GM18520 (cell line): ENCODE measurements around the gene GATC.
A peak's percentile ranks its signal among the peaks of the same experiment; 100 is the strongest.

Experiments
- ATAC-seq: cut with Tn5 transposase; IDR thresholded peaks from one replicate; pipeline ENCODE4 v1.9.1; 2021; ENCODE audit not compliant: unreplicated experiment

GATC gene

DNA sequence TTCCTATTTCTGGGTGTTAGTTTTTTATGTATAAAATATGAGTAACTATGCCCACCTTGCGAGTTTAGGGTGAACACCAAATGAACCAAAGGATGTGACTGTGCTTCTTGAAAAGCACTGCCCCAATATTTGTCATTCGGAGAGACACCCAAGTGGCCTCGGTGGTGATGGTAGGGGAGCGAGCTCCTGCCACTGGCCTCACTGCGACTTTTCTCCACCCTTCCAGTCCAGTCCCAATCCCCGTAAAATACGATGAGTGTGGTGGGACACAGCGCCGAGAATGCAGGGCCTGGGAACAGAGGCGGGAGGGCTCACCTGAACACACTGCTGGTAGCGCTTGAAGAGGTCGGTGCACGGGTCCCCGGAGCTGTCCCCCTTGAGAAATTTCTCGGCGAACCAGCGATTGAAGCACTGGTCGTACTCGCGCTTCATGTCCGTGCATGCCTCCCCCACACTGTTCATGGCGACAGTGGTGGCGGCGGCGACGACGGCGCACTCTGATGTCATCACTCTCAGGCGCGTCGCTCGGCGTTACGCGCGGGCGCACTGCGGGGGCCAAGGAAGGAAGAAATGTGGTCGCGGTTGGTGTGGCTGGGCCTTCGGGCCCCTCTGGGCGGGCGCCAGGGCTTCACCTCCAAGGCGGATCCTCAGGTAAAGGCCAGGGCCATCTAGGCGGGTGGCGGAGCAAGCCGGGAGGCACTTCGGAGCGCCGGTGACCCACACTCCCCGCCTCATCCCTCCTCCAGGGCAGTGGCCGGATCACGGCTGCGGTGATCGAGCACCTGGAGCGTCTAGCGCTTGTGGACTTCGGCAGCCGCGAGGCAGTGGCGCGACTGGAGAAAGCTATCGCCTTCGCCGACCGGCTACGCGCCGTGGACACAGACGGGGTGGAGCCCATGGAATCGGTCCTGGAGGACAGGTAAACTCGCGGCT is at the start of gene GATC, which contains the start of gene TRIAP1:
Gene GATC (plus strand): TSS at position 534 of the 933 bp plus-strand sequence. CDS start 37 bp downstream, at position 571.
Gene TRIAP1 (minus strand): TSS at position 474 of the 933 bp plus-strand sequence. CDS start 12 bp downstream, at position 462.
- ATAC-seq, result peak; percentile 81

GRCh38 chr12:120397824-120398540 is 48.3 kb upstream of the GATC start:
- ATAC-seq, result no peak

- no peak for ATAC-seq
Observed at GRCh38 chr12:120399531-120399930, 46.7 kb upstream of the GATC start.

DNA sequence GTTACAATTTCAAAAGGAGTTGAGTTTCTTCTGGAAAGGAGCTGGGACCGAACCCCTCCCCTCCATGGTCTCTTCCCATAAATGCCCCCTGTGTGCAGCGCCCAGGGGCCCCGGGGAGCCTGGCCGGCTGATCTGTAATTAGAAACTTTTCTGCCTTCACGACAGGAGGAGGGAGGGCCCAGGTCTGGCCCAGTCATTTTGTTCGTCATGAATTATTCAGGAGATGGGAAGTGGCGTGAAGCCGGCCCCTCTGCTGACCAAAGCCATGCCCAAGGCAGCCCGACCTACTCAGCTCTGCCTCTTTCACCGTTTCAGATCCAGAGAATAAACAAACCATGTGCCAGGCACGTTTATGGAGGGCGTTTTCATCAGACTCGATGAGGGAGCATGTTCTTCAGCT is 44.0 kb upstream of the GATC start:
- no peak for ATAC-seq

- ATAC-seq, result no peak
Observed at GRCh38 chr12:120403869-120404268, 42.4 kb upstream of the GATC start.

GRCh38 chr12:120404271-120404670 is 42.0 kb upstream of the GATC start:
- no peak for ATAC-seq

- no peak for ATAC-seq
Observed at GRCh38 chr12:120406069-120406468, 40.2 kb upstream of the GATC start.

DNA sequence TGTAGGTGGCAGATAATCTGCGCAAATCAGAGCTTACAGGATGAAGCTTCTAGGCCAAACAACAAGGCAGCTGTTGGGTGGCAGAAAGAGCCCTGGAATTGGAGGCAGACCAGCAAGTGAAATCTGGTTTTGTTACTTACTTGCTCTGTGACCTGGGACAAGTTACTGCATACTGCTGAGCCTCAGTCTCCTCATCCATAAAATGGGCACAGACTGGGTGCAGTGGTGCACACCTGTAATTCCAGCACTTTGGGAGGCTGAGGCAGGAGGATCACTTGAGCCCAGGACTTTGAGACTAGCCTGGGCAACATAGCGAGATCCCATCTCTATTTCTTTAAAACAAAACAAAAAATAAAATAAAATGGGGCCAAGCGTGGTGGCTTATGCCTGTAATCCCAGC is 39.7 kb upstream of the GATC start:
- ATAC-seq, result no peak

- no peak for ATAC-seq
Observed at GRCh38 chr12:120408771-120409170, 37.5 kb upstream of the GATC start.

DNA sequence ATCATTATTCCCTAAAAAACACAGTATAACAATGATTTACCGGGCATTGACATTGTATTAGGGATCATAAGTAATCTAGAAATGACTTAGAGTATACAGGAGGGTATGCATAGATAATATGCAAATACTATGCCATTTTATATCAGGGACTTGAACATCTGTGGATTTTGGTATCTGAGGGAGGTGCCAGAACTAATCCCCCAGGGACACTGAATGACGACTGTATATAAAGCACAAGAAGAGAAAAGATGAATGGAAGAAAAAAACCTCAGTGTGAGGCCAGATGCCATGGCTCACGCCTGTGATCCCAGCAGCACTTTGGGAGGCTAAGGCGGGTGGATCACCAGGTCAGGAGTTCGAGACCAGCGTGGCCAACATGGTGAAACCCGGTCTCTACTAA is 33.8 kb upstream of the GATC start:
- no peak for ATAC-seq

DNA sequence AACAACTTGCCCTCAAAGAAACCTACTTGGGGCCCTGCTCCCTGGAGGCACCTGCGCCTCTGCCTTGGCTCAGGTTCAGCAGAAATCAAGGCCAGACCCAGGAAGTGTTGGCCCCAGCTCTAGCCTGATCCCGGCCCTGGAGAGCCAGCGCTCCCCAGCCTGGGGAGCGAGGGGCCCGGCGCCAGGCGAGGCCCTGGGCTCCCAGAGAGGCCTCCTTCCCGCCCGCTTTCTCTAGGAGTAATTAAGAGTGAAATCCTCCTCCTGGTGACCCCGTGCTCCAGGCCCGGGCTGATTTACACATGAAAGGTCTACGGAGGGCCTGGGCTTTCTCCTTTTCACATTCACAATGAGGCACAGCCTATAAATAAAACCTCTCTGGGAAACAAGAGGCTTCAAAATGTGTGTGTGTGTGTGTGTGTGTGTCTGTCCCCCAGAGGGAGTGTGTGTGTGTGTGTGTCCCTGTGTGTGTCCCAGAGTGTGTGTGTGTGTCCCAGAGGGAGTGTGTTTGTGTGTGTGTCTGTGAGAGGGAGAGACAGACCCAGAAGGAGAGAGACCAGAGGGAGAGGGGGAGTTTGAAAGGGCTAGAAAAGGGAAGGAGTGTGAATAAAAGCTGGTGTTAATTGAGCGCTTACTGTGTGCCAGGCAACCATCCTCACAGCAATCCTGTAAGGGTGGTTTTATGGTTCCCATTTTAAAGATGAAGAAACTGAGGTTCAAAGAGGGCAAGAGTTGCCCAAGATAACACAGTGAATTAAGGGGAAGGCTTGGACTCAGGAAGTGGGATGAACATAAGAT is 32.1 kb upstream of the GATC start:
- ATAC-seq, result no peak

- no peak for ATAC-seq
Observed at GRCh38 chr12:120416490-120417216, 29.6 kb upstream of the GATC start.

- ATAC-seq, result no peak
Observed at GRCh38 chr12:120417917-120418580, 28.2 kb upstream of the GATC start.

- no peak for ATAC-seq
Observed at GRCh38 chr12:120421701-120422100, 24.5 kb upstream of the GATC start.

DNA sequence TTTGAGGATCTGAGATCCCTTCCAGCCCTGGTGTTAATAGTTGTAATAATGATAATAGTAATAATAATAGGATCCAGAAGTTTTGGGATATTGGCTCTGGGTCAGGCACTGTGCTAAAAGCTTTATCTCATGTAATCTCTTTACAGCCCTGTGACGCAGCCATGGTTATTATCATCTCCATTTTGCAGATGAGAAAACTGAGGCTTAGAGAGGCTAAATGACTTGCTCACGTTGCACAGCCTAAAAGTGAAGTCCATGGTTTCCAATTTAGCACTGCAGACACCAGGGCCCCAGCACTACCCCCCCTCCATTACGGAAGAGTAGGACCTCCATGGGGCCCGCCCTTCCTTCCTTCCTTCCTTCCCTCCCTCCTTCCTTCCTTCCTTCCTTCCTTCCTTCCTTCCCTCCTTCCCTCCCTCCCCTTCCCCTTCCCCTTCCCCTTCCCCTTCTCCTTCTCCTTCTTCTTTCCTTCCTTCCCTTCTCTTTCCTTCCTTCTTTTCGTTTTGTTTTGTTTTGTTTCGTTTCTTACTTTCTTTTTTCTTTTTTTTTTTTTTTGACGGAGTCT is 23.3 kb upstream of the GATC start:
- no peak for ATAC-seq

DNA sequence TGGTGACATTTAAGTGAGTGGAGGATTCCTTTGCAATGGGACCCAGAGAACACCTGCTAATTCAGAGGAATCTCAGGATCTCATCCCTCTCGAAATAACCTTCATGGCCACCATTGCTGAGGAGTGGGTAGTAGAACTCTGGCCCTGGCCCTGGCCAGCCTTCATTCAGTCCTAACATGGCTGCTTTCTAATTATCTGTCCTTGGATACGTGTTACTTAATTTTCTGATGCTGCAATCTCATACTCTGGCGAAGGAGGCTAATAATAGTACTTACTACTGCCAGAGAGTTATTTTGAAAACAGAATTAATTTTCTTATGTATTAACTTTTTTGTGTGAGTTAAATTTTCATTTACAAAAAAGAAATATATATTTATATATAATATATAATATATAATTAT is 20.4 kb upstream of the GATC start:
- ATAC-seq, result no peak

DNA sequence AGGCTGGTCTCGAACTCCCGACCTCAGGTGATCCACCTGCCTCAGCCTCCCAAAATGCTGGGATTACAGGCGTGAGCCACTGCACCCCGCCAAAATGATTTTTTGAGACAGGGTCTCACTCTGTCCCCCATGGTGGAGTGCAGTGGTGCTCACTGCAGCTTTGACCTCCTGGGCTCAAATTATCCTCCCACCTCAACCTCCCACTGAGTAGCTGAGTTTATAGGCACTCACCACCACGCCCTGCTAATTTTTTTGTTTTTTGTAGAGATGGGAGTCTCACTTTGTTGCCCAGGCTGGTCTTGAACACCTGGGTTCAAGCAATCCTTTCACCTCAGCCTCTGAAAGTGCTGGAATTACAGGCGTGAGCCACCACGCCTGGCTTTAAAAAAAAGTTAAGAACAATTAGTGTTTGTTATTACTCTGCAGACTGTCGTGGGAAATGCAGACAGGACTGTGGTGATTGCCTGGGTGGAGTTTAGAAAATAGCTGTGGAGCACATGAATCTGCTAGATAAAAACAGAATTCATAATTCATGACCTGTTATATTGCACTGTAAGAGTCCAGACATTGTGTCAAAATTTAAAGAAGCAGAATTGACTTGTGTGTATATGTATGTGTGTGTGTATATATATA is 17.5 kb upstream of the GATC start:
- ATAC-seq, result no peak

DNA sequence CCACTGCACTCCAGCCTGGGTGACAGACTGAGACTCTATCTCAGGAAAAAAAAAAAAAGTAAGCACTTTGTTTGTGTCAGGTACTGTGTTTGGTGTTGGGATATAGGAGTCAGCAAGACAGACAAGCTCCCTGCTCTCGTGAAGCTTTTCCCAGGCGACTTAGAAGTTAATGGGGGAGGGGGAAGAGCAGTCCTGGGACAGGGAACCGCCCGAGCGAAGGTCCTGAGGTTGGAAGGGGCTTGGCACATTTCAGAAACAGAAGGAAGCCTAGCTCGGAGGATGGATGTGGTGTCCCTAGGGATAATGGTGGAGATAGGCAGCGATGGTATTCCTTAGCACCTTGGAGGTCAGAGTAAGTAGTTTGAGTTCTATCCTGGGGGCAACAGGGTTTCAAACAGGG is 16.9 kb upstream of the GATC start:
- no peak for ATAC-seq
